IMR-90 (cell line): Measurements from ENCODE around the gene TREM1. TPM values are rescaled to one million over a fixed set of nuclear protein-coding genes. Genes with fewer than 3 reads are reported as not detected.

Experiments used
- ATAC-seq: fragments of 200-7000 bp; cut with Tn5 transposase; 2 replicates; pipeline ENCODE4 v1.9.1; 2020; ENCODE audit warnings: low read depth, mild to moderate bottlenecking, moderate library complexity
- BruUV-seq: library from RNA; stranded (reverse); fragments of 400-500 nt; replicated peaks from 2 replicates; lab custom pipeline; 2021; lab: Mats Ljungman, UMichigan
- CTCF ChIA-PET: fragments of 300-600 bp; formaldehyde crosslinking; extraction: SDS; loops from one replicate; lab custom pipeline; 2021; ENCODE audit warnings: antibody characterized with exemption; lab: Yijun Ruan, JAX
- POLR2A ChIA-PET: fragments of 300-600 bp; sonication (Branson Sonifier 250); formaldehyde crosslinking; loops from one replicate; lab custom pipeline; 2022; ENCODE audit warnings: antibody characterized with exemption; ENCODE audit not compliant: unreplicated experiment; lab: Charles Lee
- DNase-seq: peaks from one replicate; pipeline ENCODE4 v3.0.0; 2013
- H2AFZ ChIP-seq: replicated peaks from 2 replicates; pipeline ENCODE3; 2013; ENCODE audit warnings: low read length, mild to moderate bottlenecking; ENCODE audit not compliant: poor library complexity
- H2AK5ac ChIP-seq: 2 replicates; pipeline ENCODE4 v1.6.1; 2013; ENCODE audit warnings: low read depth, low read length, inconsistent platforms
- H2AK9ac ChIP-seq: replicated peaks from 2 replicates; pipeline ENCODE3; 2013; ENCODE audit warnings: mild to moderate bottlenecking, low read depth, low read length, moderate library complexity; ENCODE audit not compliant: poor library complexity
- H2BK120ac ChIP-seq: 2 replicates; pipeline ENCODE4 v1.6.1; 2013; ENCODE audit warnings: low read depth, low read length, inconsistent platforms
- H2BK15ac ChIP-seq: 3 replicates; pipeline ENCODE4 v1.6.1; 2013; ENCODE audit warnings: low read depth, low read length, inconsistent platforms
- H2BK20ac ChIP-seq: 2 replicates; pipeline ENCODE4 v1.6.1; 2013; ENCODE audit warnings: low read depth, mild to moderate bottlenecking, inconsistent platforms, low read length, moderate library complexity
- H2BK5ac ChIP-seq: 2 replicates; pipeline ENCODE4 v1.6.1; 2013; ENCODE audit warnings: mild to moderate bottlenecking, low read depth, low read length, inconsistent platforms; ENCODE audit not compliant: poor library complexity, severe bottlenecking
- H3K14ac ChIP-seq: replicated peaks from 2 replicates; pipeline ENCODE4 v1.6.1; 2013; ENCODE audit warnings: low read depth, low read length, inconsistent platforms
- H3K18ac ChIP-seq: 2 replicates; pipeline ENCODE4 v1.6.1; 2013; ENCODE audit warnings: low read depth, low read length, control low read depth
- H3K23ac ChIP-seq: 2 replicates; pipeline ENCODE4 v1.6.1; 2013; ENCODE audit warnings: low read depth, low read length, inconsistent platforms
- H3K27ac ChIP-seq: 2 replicates; pipeline ENCODE4 v1.5.1; 2013; ENCODE audit warnings: mild to moderate bottlenecking, control low read depth, low read length; ENCODE audit not compliant: insufficient read depth
- H3K27me3 ChIP-seq: 2 replicates; pipeline ENCODE4 v1.6.1; 2013; ENCODE audit warnings: low read length; ENCODE audit not compliant: control insufficient read depth, insufficient read depth
- H3K36me3 ChIP-seq: 2 replicates; pipeline ENCODE4 v1.6.1; 2013; ENCODE audit warnings: low read length, mixed read lengths; ENCODE audit not compliant: control insufficient read depth, insufficient read depth
- H3K4ac ChIP-seq: 2 replicates; pipeline ENCODE4 v1.6.1; 2013; ENCODE audit warnings: low read depth, low read length, inconsistent platforms
- H3K4me1 ChIP-seq: 2 replicates; pipeline ENCODE4 v1.6.1; 2013; ENCODE audit warnings: low read length, mixed read lengths; ENCODE audit not compliant: control insufficient read depth, insufficient read depth
- H3K4me2 ChIP-seq: 2 replicates; pipeline ENCODE4 v1.6.1; 2013; ENCODE audit warnings: low read depth, mild to moderate bottlenecking, control low read depth, low read length, moderate library complexity
- H3K4me3 ChIP-seq: 2 replicates; pipeline ENCODE4 v1.5.1; 2013; ENCODE audit warnings: low read depth, mild to moderate bottlenecking, control low read depth, low read length, moderate library complexity; ENCODE audit not compliant: insufficient read depth
- H3K56ac ChIP-seq: 2 replicates; pipeline ENCODE4 v1.6.1; 2013; ENCODE audit warnings: low read length, inconsistent platforms; ENCODE audit not compliant: insufficient read depth; ENCODE audit errors: extremely low read depth
- H3K79me1 ChIP-seq, 2 experiments: 2 replicates each; pipeline ENCODE4 v1.6.1; 2013; ENCODE audit warnings: low read length in 2 of 2, inconsistent platforms in 1 of 2, low read depth in 1 of 2
- H3K9ac ChIP-seq: 2 replicates; pipeline ENCODE4 v1.6.1; 2013; ENCODE audit warnings: low read depth, low read length, control low read depth
- H3K9me1 ChIP-seq: 2 replicates; pipeline ENCODE4 v1.6.1; 2013; ENCODE audit warnings: low read length, inconsistent platforms; ENCODE audit not compliant: insufficient read depth
- H3K9me3 ChIP-seq: 2 replicates; pipeline ENCODE4 v1.6.1; 2013; ENCODE audit warnings: low read length; ENCODE audit not compliant: control insufficient read depth, insufficient read depth
- H4K20me1 ChIP-seq: 2 replicates; pipeline ENCODE4 v1.6.1; 2013; ENCODE audit warnings: low read length, inconsistent platforms; ENCODE audit not compliant: insufficient read depth
- H4K5ac ChIP-seq: 2 replicates; pipeline ENCODE4 v1.6.1; 2013; ENCODE audit warnings: mild to moderate bottlenecking, low read depth, low read length, control low read depth
- H4K8ac ChIP-seq, 2 experiments: 2 replicates each; pipeline ENCODE4 v1.6.1; 2013; ENCODE audit warnings: low read depth in 2 of 2, low read length in 2 of 2, control low read depth in 1 of 2, inconsistent platforms in 1 of 2
- H4K91ac ChIP-seq: 2 replicates; pipeline ENCODE4 v1.6.1; 2013; ENCODE audit warnings: low read depth, low read length, inconsistent platforms; ENCODE audit not compliant: insufficient read depth
- BHLHE40 ChIP-seq: fragments of 150-350 bp; IDR thresholded peaks from 2 replicates; pipeline ENCODE4 v1.6.1; 2016; ENCODE audit warnings: mild to moderate bottlenecking, low read depth, low read length
- CHD1 ChIP-seq: IDR thresholded peaks from 2 replicates; pipeline ENCODE4 v1.6.1; 2012; ENCODE audit warnings: low read depth, low read length, improper control_type of control experiment
- CTCF ChIP-seq: conservative IDR thresholded peaks from 2 replicates; pipeline ENCODE4 v1.5.1; 2012; ENCODE audit warnings: mild to moderate bottlenecking, low read depth, low read length, improper control_type of control experiment
- ELK1 ChIP-seq: fragments of 150-350 bp; IDR thresholded peaks from 2 replicates; pipeline ENCODE4 v1.6.1; 2016; ENCODE audit warnings: low read depth, mild to moderate bottlenecking, low read length, moderate library complexity, borderline replicate concordance
- MAZ ChIP-seq: IDR thresholded peaks from 2 replicates; pipeline ENCODE4 v1.6.1; 2012; ENCODE audit warnings: low read depth, mild to moderate bottlenecking, low read length, improper control_type of control experiment, moderate library complexity, borderline replicate concordance
- MXI1 ChIP-seq: IDR thresholded peaks from 2 replicates; pipeline ENCODE4 v1.6.1; 2012; ENCODE audit warnings: low read depth, mild to moderate bottlenecking, low read length, moderate library complexity, borderline replicate concordance
- POLR2A ChIP-seq: IDR thresholded peaks from 2 replicates; pipeline ENCODE4 v1.6.1; 2012; ENCODE audit warnings: mild to moderate bottlenecking, low read depth, low read length
- RFX5 ChIP-seq: IDR thresholded peaks from 2 replicates; pipeline ENCODE4 v1.8.0; 2012; ENCODE audit warnings: low read depth, mild to moderate bottlenecking, low read length, moderate library complexity
- USF2 ChIP-seq: fragments of 150-350 bp; IDR thresholded peaks from 2 replicates; pipeline ENCODE4 v1.6.1; 2017; ENCODE audit warnings: mild to moderate bottlenecking, antibody characterized with exemption, low read length, low read depth
- WGBS, 2 experiments: methylation state at CpG; one replicate each; pipeline versions ENCODE4 v1.1.5 to v1.1.7; 2013; ENCODE audit warnings: missing lambda C conversion rate in 2 of 2; ENCODE audit not compliant: insufficient read length in 1 of 2; ENCODE audit errors: extremely low coverage in 2 of 2; 5-methylcytosine and 5-hydroxymethylcytosine counted together
- dilution Hi-C: fragments of 300-500 bp; cut with HindIII; formaldehyde crosslinking; loops from one replicate; pipeline ENCODE4 v1.14.3; 2018; ENCODE audit warnings: low sequenced_read_pairs; ENCODE audit not compliant: unreplicated experiment
- in situ Hi-C: fragments of 300-500 bp; cut with MboI; formaldehyde crosslinking; loops from 3 replicates; pipeline ENCODE4 v1.14.3; 2019; ENCODE audit warnings: low sequenced_read_pairs, inconsistent platforms, mixed read lengths
- intact Hi-C: fragments of 100-400 bp; cut with micrococcal nuclease; formaldehyde crosslinking; loops from 2 replicates; pipeline ENCODE4 v1.10.0; 2022
- polyA plus RNA-seq, 3 experiments: library from polyadenylated mRNA; depleted of rRNA; stranded (reverse); fragments of >200 nt; gene quantifications; 2 replicates each; pipeline ENCODE4 v1.2.3, GENCODE V29; 2012; ENCODE audit warnings: low replicate concordance in 1 of 3
- total RNA-seq: library from RNA; depleted of rRNA; stranded (reverse); fragments of >200 nt; gene quantifications from 2 replicates; pipeline ENCODE4 v1.2.3, GENCODE V29; 2012

TREM1 gene
- total and polyA plus RNA-seq, 2 of the 4 experiments (the other 2 are of a cell fraction), result not detected

GRCh38 chr6:41236276-41236675 is 50.2 kb downstream of the TREM1 start:
- Histone ChIP-seq H3K4ac (no peak overlapping the region), H3K4me1 (no peaks in the 10 kb centered on the region), H3K4me3 (no peak overlapping the region), H3K36me3 (no peaks in the 10 kb centered on the region), H4K8ac (no peak overlapping the region), H2BK120ac (no peak overlapping the region), H3K27ac (no peak overlapping the region), H3K23ac (no peak overlapping the region), H2BK15ac (no peak overlapping the region), H4K91ac (no peak overlapping the region), H2AK5ac (no peak overlapping the region), H2BK5ac (no peak overlapping the region), H3K9ac (no peak overlapping the region), H3K9me1 (no peaks in the 10 kb centered on the region), H3K18ac (no peak overlapping the region), H3K79me1 (no peaks in the 10 kb centered on the region), H3K4me2 (no peak overlapping the region), H3K27me3 (peaks cover 13% of the 10 kb centered on the region), H4K5ac (no peak overlapping the region), H2AK9ac (no peak overlapping the region), H3K9me3 (no peaks in the 10 kb centered on the region; the same call in 1 of the 2 replicates), H3K14ac (no peak overlapping the region), H3K56ac (no peak overlapping the region), H4K20me1 (no peaks in the 10 kb centered on the region), H2AFZ (no peak overlapping the region), H2BK20ac (no peak overlapping the region)
- CTCF ChIA-PET, result no interaction called here
- dilution Hi-C loops, result no loop called here
- intact Hi-C loops, result no loop called here
- no TSS peak for BruUV-seq
- WGBS, 2 experiments, result 29% methylated on average over 1 of the region's 4 CpGs; no CpG with 5 or more reads in 1 of the 2 experiments
- TF ChIP-seq CHD1, result no peak
- no peak for TF ChIP-seq ELK1
- no peak for TF ChIP-seq POLR2A
- no peak for TF ChIP-seq CTCF
- TF ChIP-seq MXI1, result no peak
- TF ChIP-seq BHLHE40, result no peak
- TF ChIP-seq USF2, result no peak
- no peak for TF ChIP-seq RFX5
- no peak for TF ChIP-seq MAZ
- ATAC-seq (no peak), DNase-seq (no peak)
- in situ Hi-C loops, result no loop called here
- POLR2A ChIA-PET, result no interaction called here
